A549 (cell line): ENCODE measurements around the gene CCDC40. TPM values are rescaled to one million over a fixed set of nuclear protein-coding genes. Genes with fewer than 3 reads are reported as not detected.

ENCODE experiments used
- ATAC-seq, 2 experiments: fragments of 200-7000 bp in 1 of 2; fragments of >200 bp in 1 of 2; cut with Nextera tagmentation in 1 of 2; cut with Tn5 transposase in 1 of 2; 3 replicates each; pipeline versions ENCODE4 v1.8.0 to v1.9.1; 2018 to 2020; ENCODE audit warnings: mild to moderate bottlenecking in 1 of 2, moderate library complexity in 1 of 2
- CTCF ChIA-PET: fragments of 300-600 bp; sonication (Branson Sonifier 250); formaldehyde crosslinking; extraction: SDS; loops from one replicate; lab custom pipeline; 2021; ENCODE audit warnings: antibody characterized with exemption, inconsistent platforms; lab: Yijun Ruan, JAX
- POLR2A ChIA-PET: fragments of 350-600 bp; formaldehyde crosslinking; extraction: SDS; loops from one replicate; lab custom pipeline; 2021; ENCODE audit warnings: antibody characterized with exemption, inconsistent platforms; lab: Yijun Ruan, JAX
- DNase-seq, 2 experiments: peaks; one replicate each; pipeline versions ENCODE4 v3.0.0 to v3.0.0-alpha.2; 2011 to 2016; ENCODE audit warnings: low read depth in 1 of 2, low spot score in 1 of 2
- FAIRE-seq: peaks from 2 replicates; lab custom pipeline; 2011; peaks lifted over from hg19 to GRCh38; lab: Jason Lieb, UNC
- H3K27ac ChIP-seq, 2 experiments: fragments of >200 bp; sonication (Bioruptor Twin); formaldehyde crosslinking; 3 replicates each; pipeline ENCODE4 v1.5.1; 2016 to 2017
- H3K4me1 ChIP-seq: fragments of >200 bp; sonication (Bioruptor Twin); formaldehyde crosslinking; 3 replicates; pipeline ENCODE4 v1.6.1; 2016
- H3K4me2 ChIP-seq: fragments of >200 bp; sonication (Bioruptor Twin); formaldehyde crosslinking; 3 replicates; pipeline ENCODE4 v1.6.1; 2016
- H3K4me3 ChIP-seq: fragments of >200 bp; sonication (Bioruptor Twin); formaldehyde crosslinking; 3 replicates; pipeline ENCODE4 v1.5.1; 2016
- H3K9me3 ChIP-seq: fragments of >200 bp; sonication (Bioruptor Twin); formaldehyde crosslinking; 3 replicates; pipeline ENCODE4 v1.6.1; 2016
- CBX2 ChIP-seq: fragments of 200-600 bp; sonication (generic); IDR thresholded peaks from 2 replicates; pipeline ENCODE4 v1.6.1; 2016; ENCODE audit warnings: low read depth, mild to moderate bottlenecking, borderline replicate concordance
- CBX8 ChIP-seq: fragments of 200-600 bp; sonication (generic); IDR thresholded peaks from 2 replicates; pipeline ENCODE4 v1.6.1; 2016
- CEBPB ChIP-seq, 2 experiments: fragments of >200 bp in 1 of 2; sonication (Bioruptor Twin) in 1 of 2; formaldehyde crosslinking in 1 of 2; IDR thresholded peaks; 2 replicates each; pipeline ENCODE4 v1.6.1; 2012 to 2016
- CHD2 ChIP-seq: fragments of 150-350 bp; IDR thresholded peaks from 2 replicates; pipeline ENCODE4 v1.6.1; 2014; ENCODE audit warnings: low read length; ENCODE audit not compliant: partially characterized antibody
- FOSB ChIP-seq: fragments of 250-450 bp; sonication (Bioruptor Pico); IDR thresholded peaks from 2 replicates; pipeline ENCODE4 v1.5.0; 2020; ENCODE audit warnings: mild to moderate bottlenecking, moderate library complexity
- FOSL2 ChIP-seq, 2 experiments: fragments of 450-650 bp in 1 of 2; fragments of >200 bp in 1 of 2; sonication (Bioruptor Twin) in 1 of 2; formaldehyde crosslinking; IDR thresholded peaks; 2 replicates each; pipeline versions ENCODE4 v1.5.0 to v1.6.1; 2016 to 2020; ENCODE audit warnings: mild to moderate bottlenecking in 1 of 2, moderate library complexity in 1 of 2
- FOXS1 ChIP-seq: fragments of 250-450 bp; sonication (Bioruptor Pico); IDR thresholded peaks from 2 replicates; pipeline ENCODE4 v1.5.0; 2020; ENCODE audit warnings: mild to moderate bottlenecking, moderate library complexity
- GATA3 ChIP-seq: IDR thresholded peaks from 2 replicates; pipeline ENCODE4 v1.6.1; 2012; ENCODE audit warnings: borderline replicate concordance
- HOXB13 ChIP-seq: fragments of 250-450 bp; sonication (Bioruptor Pico); IDR thresholded peaks from 2 replicates; pipeline ENCODE4 v1.5.0; 2020; ENCODE audit warnings: low read depth, mild to moderate bottlenecking, moderate library complexity
- HOXB5 ChIP-seq: fragments of 250-450 bp; sonication (Bioruptor Pico); IDR thresholded peaks from 2 replicates; pipeline ENCODE4 v1.5.0; 2020; ENCODE audit warnings: mild to moderate bottlenecking, moderate library complexity
- JUN ChIP-seq, 2 experiments: fragments of >200 bp; sonication (Bioruptor Twin); formaldehyde crosslinking; IDR thresholded peaks; 2 replicates in 1 of 2; 3 replicates in 1 of 2; pipeline ENCODE4 v1.6.1; 2016 to 2017
- MAFK ChIP-seq: fragments of 450-650 bp; IDR thresholded peaks from 2 replicates; pipeline ENCODE4 v1.6.1; 2014; ENCODE audit not compliant: partially characterized antibody
- MAX ChIP-seq: IDR thresholded peaks from 2 replicates; pipeline ENCODE4 v1.6.1; 2012
- MAZ ChIP-seq: fragments of 150-350 bp; IDR thresholded peaks from 2 replicates; pipeline ENCODE4 v1.6.1; 2014; ENCODE audit warnings: antibody characterized with exemption, low read depth, low read length, borderline replicate concordance
- NFE2L2 ChIP-seq: fragments of 150-350 bp; conservative IDR thresholded peaks from 2 replicates; pipeline ENCODE4 v1.6.1; 2014; ENCODE audit warnings: low read length
- POLR2A ChIP-seq: IDR thresholded peaks from 2 replicates; pipeline ENCODE4 v1.6.1; 2012; ENCODE audit warnings: mild to moderate bottlenecking, low read length
- RAD21 ChIP-seq, 2 experiments: fragments of >200 bp in 1 of 2; sonication (Bioruptor Twin) in 1 of 2; formaldehyde crosslinking in 1 of 2; IDR thresholded peaks in 1 of 2; conservative IDR thresholded peaks in 1 of 2; 2 replicates in 1 of 2; 3 replicates in 1 of 2; pipeline ENCODE4 v1.6.1; 2012 to 2018; ENCODE audit warnings: inconsistent platforms in 1 of 2
- RARB ChIP-seq: fragments of 250-450 bp; sonication (Bioruptor Pico); IDR thresholded peaks from 2 replicates; pipeline ENCODE4 v1.8.0; 2021; ENCODE audit warnings: mild to moderate bottlenecking, moderate library complexity
- RCOR1 ChIP-seq: fragments of 150-350 bp; IDR thresholded peaks from 2 replicates; pipeline ENCODE4 v1.6.1; 2014; ENCODE audit warnings: antibody characterized with exemption, low read length, low read depth
- SMC3 ChIP-seq: fragments of >200 bp; sonication (Bioruptor Twin); formaldehyde crosslinking; IDR thresholded peaks from 3 replicates; pipeline ENCODE4 v1.6.1; 2018; ENCODE audit warnings: inconsistent platforms
- TFCP2L1 ChIP-seq: fragments of 250-450 bp; sonication (Bioruptor Pico); IDR thresholded peaks from 2 replicates; pipeline ENCODE4 v1.5.0; 2021; ENCODE audit warnings: mild to moderate bottlenecking
- TP53 ChIP-seq: fragments of 250-450 bp; sonication (Bioruptor Pico); IDR thresholded peaks from 2 replicates; pipeline ENCODE4 v1.5.0; 2021; ENCODE audit warnings: mild to moderate bottlenecking, moderate library complexity
- ZFP36 ChIP-seq: fragments of 450-650 bp; IDR thresholded peaks from 2 replicates; pipeline ENCODE4 v1.6.1; 2014; ENCODE audit warnings: borderline replicate concordance; ENCODE audit not compliant: partially characterized antibody
- ZNF302 ChIP-seq: fragments of 250-450 bp; sonication (Bioruptor Pico); IDR thresholded peaks from 2 replicates; pipeline ENCODE4 v1.9.0; 2021; ENCODE audit warnings: inconsistent platforms, mild to moderate bottlenecking, moderate library complexity
- WGBS: methylation state at CpG from one replicate; pipeline ENCODE4 v1.1.6; 2017; ENCODE audit errors: missing lambda C conversion rate; 5-methylcytosine and 5-hydroxymethylcytosine counted together
- polyA plus RNA-seq, 4 experiments: library from polyadenylated mRNA; depleted of rRNA in 3 of 4; stranded (reverse); fragments of >200 nt; fragmentation: RNase III in 1 of 4; extraction: RNeasy Plus Mini Kit Qiagen cat#74134 plus additional on column Dnase treatment in 1 of 4; gene quantifications; 2 replicates in 3 of 4; 3 replicates in 1 of 4; pipeline ENCODE4 v1.2.3, GENCODE V29; 2011 to 2017
- TF ChIP-seq, protein P1 (sequence below): IDR thresholded peaks from 2 replicates; pipeline ENCODE4 v1.6.1; 2012; ENCODE audit warnings: low read depth, borderline replicate concordance
- TF ChIP-seq, protein P2 (sequence below): fragments of >200 bp; sonication (Bioruptor Twin); formaldehyde crosslinking; IDR thresholded peaks from 2 replicates; pipeline ENCODE4 v1.6.1; 2016
- TF ChIP-seq, protein P3 (sequence below): fragments of 150-350 bp; IDR thresholded peaks from 2 replicates; pipeline ENCODE4 v1.6.1; 2014; ENCODE audit warnings: low read depth, mild to moderate bottlenecking, low read length

The CCDC40 gene
- polyA plus RNA-seq, 2 of the 4 experiments (the other 2 are of a cell fraction), result 5.9 to 11.3 TPM

DNA sequence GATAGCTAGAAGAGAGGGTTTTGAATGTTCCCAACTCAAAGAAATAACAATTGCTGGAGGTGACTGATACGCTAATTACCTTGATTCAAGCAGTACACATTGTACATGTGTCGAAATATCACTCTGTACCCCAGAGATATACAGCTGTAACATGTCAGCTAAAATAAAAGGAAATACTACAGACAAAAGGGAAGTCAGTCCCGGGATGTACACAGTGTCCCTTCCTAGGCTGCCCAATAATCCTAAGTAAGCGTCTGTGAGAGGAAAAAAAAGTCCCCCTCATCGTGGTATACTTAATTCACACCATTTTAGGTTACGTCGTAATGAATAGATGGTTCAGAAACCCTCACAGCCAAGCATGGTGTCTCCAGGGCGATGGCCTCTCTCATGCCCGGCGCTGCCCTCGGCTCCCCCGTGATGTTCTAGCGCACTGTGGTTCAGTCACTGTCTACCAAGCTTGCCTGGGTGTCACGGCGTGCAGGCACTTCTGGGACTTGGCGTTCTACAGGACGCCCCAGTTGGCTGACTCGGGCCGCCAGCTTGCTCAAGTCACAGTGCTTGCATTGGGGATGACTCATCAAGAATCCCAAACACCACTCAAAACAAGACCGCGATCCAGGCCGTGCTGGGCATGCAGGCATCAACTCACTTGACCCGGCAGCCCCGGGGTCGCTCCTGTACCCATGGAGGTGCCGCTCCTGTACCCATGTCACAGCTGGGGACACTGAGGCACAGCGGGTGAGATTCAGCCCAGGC lies 27.6 kb downstream of the CCDC40 start:
- H3K4me3 ChIP-seq, result no peak overlapping the region
- no peak for FAIRE-seq
- peak; percentile 83 to 93 for DNase-seq
- peak overlapping the region; percentile 60 for H3K4me2 ChIP-seq
- ChIA-PET POLR2A (no interaction called here), CTCF (interaction anchor here (0.8 to 2.5 kb wide), 4 partner anchors 19 to 59 kb away, joined by 3 to 16 read pairs (median 6); partner anchors contain the start of gene GAA)
- 46% methylated on average over 27 of the region's 27 CpGs for WGBS
- H3K9me3 ChIP-seq, result no peaks in the 10 kb centered on the region
- ATAC-seq, result peak; percentile 88 to 92
- H3K4me1 ChIP-seq, result peaks cover 17% of the 10 kb centered on the region
- no peak for TF ChIP-seq TFCP2L1 (CRISPR knock-in tag)
- peak; percentile 40; the same call in 1 of the 2 replicates for TF ChIP-seq HOXB13 (CRISPR knock-in tag)
- TF ChIP-seq MAFK, result peak; percentile 96
- no peak for TF ChIP-seq RCOR1
- peak in 1 of 2 experiments; percentile 60; a peak in 2 of 4 replicates for TF ChIP-seq CEBPB (IDR thresholded peaks at IDR 0.05)
- peak; percentile 64; the same call in 1 of the 2 replicates for TF ChIP-seq FOSL2 (IDR thresholded peaks at IDR 0.05)
- TF ChIP-seq FOSL2 (CRISPR knock-in tag; IDR thresholded peaks at IDR 0.05), result peak; percentile 98
- peak; percentile 48; the same call in 1 of the 2 replicates for TF ChIP-seq MAX
- TF ChIP-seq FOXS1 (CRISPR knock-in tag), result no peak
- TF ChIP-seq, protein P1, sequence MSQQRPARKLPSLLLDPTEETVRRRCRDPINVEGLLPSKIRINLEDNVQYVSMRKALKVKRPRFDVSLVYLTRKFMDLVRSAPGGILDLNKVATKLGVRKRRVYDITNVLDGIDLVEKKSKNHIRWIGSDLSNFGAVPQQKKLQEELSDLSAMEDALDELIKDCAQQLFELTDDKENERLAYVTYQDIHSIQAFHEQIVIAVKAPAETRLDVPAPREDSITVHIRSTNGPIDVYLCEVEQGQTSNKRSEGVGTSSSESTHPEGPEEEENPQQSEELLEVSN, result no peak
- 0 out of 5 replicates have a peak, but pooled peaks of 1 of the 2 experiments have one; percentile 26 for TF ChIP-seq JUN (IDR thresholded peaks at IDR 0.05)
- peak; percentile 75 for TF ChIP-seq NFE2L2
- TF ChIP-seq, protein P2, sequence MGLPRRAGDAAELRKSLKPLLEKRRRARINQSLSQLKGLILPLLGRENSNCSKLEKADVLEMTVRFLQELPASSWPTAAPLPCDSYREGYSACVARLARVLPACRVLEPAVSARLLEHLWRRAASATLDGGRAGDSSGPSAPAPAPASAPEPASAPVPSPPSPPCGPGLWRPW, result no peak
- H3K27ac ChIP-seq, result peak overlapping the region; percentile 70 to 88

- no peak for FAIRE-seq
- Histone ChIP-seq H3K4me3 (no peak overlapping the region), H3K9me3 (no peaks in the 10 kb centered on the region), H3K4me2 (peak overlapping the region; percentile 60), H3K4me1 (peaks cover 17% of the 10 kb centered on the region), H3K27ac (peak overlapping the region; percentile 70 to 88)
- ChIA-PET POLR2A (no interaction called here), CTCF (interaction anchor here (0.8 to 2.5 kb wide), 4 partner anchors 18 to 59 kb away, joined by 3 to 16 read pairs (median 4); partner anchors contain the start of gene GAA)
- WGBS, result 76% methylated on average over 8 of the region's 8 CpGs
- DNase-seq, result peak in 1 of 2 experiments; percentile 24
- ATAC-seq, result peak; percentile 44 to 48; a peak in 4 of 6 replicates
- no peak for TF ChIP-seq SMC3
- TF ChIP-seq HOXB5, result no peak
- no peak for TF ChIP-seq FOSB (CRISPR knock-in tag)
- no peak for TF ChIP-seq RAD21 (conservative IDR thresholded peaks at IDR 0.05 in 1 of 2, IDR thresholded peaks at IDR 0.05 in 1 of 2)
- TF ChIP-seq POLR2A, result no peak; the same call in 1 of the 2 replicates
- TF ChIP-seq, protein P3, sequence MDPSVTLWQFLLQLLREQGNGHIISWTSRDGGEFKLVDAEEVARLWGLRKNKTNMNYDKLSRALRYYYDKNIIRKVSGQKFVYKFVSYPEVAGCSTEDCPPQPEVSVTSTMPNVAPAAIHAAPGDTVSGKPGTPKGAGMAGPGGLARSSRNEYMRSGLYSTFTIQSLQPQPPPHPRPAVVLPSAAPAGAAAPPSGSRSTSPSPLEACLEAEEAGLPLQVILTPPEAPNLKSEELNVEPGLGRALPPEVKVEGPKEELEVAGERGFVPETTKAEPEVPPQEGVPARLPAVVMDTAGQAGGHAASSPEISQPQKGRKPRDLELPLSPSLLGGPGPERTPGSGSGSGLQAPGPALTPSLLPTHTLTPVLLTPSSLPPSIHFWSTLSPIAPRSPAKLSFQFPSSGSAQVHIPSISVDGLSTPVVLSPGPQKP, result no peak
- TF ChIP-seq CHD2, result no peak
- TF ChIP-seq RARB (CRISPR knock-in tag), result no peak
- TF ChIP-seq MAZ, result no peak
- no peak for TF ChIP-seq ZNF302 (CRISPR knock-in tag)
- TF ChIP-seq, protein P1, result no peak
- TF ChIP-seq HOXB13 (CRISPR knock-in tag), result no peak
- TF ChIP-seq CBX2, result no peak
- TF ChIP-seq GATA3, result no peak
- TF ChIP-seq CBX8, result no peak
- TF ChIP-seq ZFP36, result no peak
- TF ChIP-seq TP53 (CRISPR knock-in tag), result no peak
Observed at GRCh38 chr17:80064696-80065095, 28.3 kb downstream of the CCDC40 start.
